ENCODE results near the gene LILRA6. TPM values are rescaled to one million over a fixed set of nuclear protein-coding genes. Genes with fewer than 3 reads are reported as not detected.

LILRA6 gene
- total RNA-seq, 1 donor from 2014 or later: not detected

DNA sequence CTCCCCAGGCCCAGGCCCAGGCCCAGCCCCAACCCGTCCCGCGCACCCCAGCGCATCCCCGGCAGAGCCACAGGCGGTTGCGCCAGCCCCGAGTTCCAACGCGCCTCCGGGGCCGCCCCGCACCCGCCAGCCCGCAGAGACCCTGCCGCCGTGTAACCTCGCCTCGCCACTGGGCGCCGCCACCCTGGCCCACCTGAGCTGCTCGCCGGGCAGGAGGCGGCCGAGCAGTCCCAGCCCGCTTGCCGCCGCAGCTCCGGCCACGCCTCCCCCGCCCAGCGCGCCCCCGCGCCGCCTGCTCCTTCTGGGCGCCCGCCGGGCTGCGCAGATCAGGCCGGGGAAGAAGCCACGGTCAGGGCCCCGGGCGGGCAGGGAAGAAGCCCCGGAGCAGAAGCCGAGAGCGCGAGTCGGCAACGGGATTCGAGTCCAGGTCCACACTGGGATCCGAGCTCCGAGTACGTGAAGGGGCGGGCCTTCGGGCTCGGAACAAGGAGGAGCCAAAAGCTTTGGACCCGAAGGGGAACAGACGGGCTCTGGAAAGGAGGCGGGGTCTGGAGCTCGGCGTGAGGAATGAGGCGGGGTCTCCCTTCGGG is 53.4 kb downstream of the LILRA6 start, which contains the start of gene MBOAT7:
Gene MBOAT7, minus strand, starts transcription at position 436 of the 590 bp plus-strand sequence. CDS start 1,072 bp downstream, outside the sequence.
- intact Hi-C loops (cut with micrococcal nuclease): loop anchor here (1.0 kb wide), 1 partner anchor 42 kb away; no protein-coding TSS in a partner anchor
- H3K4me3 Mint-ChIP-seq: peak within 1 kb of the TSS; percentile 90
- no peaks in the 10 kb centered on the region for H3K9me3 Mint-ChIP-seq
- POLR2A ChIA-PET: interaction anchor here (0.5 to 7.7 kb wide), 19 partner anchors 11 to 1932 kb away, joined by 3 to 244 read pairs (median 5); partner anchors contain the start of genes CNOT3, LENG1, LENG8 and LENG9
- CTCF ChIA-PET: interaction anchor here (0.6 to 2.2 kb wide), 12 partner anchors 10 to 209 kb away, joined by 3 to 13 read pairs (median 4); partner anchors contain the start of genes CNOT3 and TMC4
- TF ChIP-seq CTCF (IDR thresholded peaks at IDR 0.05): no peak
- H3K36me3 Mint-ChIP-seq (ENCODE audit: low read depth): peaks cover 30% of the 10 kb centered on the region
- H3K27me3 Mint-ChIP-seq: no peaks in the 10 kb centered on the region
- ATAC-seq (ENCODE audit: low read depth): peak; percentile 4
- peak within 1 kb of the TSS; percentile 98 for H3K27ac Mint-ChIP-seq
- H3K4me1 Mint-ChIP-seq: peaks cover 35% of the 10 kb centered on the region
- DNase-seq: no peak

- POLR2A ChIA-PET: interaction anchor here (2.0 to 7.7 kb wide), 5 partner anchors 12 to 73 kb away, joined by 24 to 244 read pairs (median 68); partner anchors contain the start of genes CNOT3, LENG1, PRPF31 and RPS9
These were observed 54.2 kb downstream of the LILRA6 start for GRCh38 chr19:54188215-54188871.

DNA sequence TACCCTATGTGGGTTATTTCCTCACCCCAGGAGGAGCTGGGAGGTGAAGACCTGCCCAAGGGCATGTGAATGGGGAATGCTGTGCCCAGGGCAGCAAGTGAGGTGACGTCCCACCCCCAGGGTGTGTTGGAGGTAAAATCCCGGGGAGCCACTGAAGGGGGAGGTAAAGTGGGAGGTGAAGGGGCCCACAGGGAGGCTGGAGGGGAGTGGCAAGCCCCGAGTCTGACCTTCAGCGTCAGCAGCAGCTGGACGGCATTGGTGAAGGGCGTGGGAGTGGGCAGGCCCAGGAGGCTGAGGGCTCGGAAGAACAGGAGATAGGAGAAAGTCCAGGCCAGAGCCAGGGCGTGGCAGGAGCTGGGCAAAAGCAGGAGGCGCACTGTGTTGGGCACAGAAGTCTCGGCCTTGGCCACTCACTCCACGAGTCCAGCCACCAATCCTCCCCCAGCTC is 55.6 kb downstream of the LILRA6 start:
- no peak for DNase-seq
- CTCF ChIA-PET: no interaction called here
- no peak overlapping the region for H3K4me3 Mint-ChIP-seq

More at GRCh38 chr19:54188215-54188871, 54.2 kb downstream of the LILRA6 start:
- H3K27ac Mint-ChIP-seq: peak overlapping the region; percentile 46
- H3K27me3 Mint-ChIP-seq: no peaks in the 10 kb centered on the region
- no peaks in the 10 kb centered on the region for H3K9me3 Mint-ChIP-seq
- no peak for TF ChIP-seq CTCF (IDR thresholded peaks at IDR 0.05)
- peaks cover 27% of the 10 kb centered on the region for H3K36me3 Mint-ChIP-seq (ENCODE audit: low read depth)
- DNase-seq (no peak), ATAC-seq (ENCODE audit: low read depth) (no peak)
- H3K4me3 Mint-ChIP-seq: peak overlapping the region; percentile 90
- intact Hi-C loops (cut with micrococcal nuclease): no loop called here
- CTCF ChIA-PET: interaction anchor here (1.3 to 1.6 kb wide), 2 partner anchors 19 to 52 kb away, joined by 8 to 9 read pairs; partner anchors contain the start of gene CNOT3
- H3K4me1 Mint-ChIP-seq: peaks cover 35% of the 10 kb centered on the region

More for the DNA sequence above, 55.6 kb downstream of the LILRA6 start:
- intact Hi-C loops (cut with micrococcal nuclease): no loop called here
- POLR2A ChIA-PET: interaction anchor here (0.6 to 7.7 kb wide), 3 partner anchors 9 to 19 kb away, joined by 5 to 244 read pairs (median 69); partner anchors contain the start of gene RPS9
- H3K27ac Mint-ChIP-seq: no peak overlapping the region
- no peak for TF ChIP-seq CTCF (IDR thresholded peaks at IDR 0.05)
- no peak for ATAC-seq (ENCODE audit: low read depth)
- no peaks in the 10 kb centered on the region for H3K27me3 Mint-ChIP-seq
- peaks cover 18% of the 10 kb centered on the region for H3K36me3 Mint-ChIP-seq (ENCODE audit: low read depth)
- H3K4me1 Mint-ChIP-seq: peaks cover 27% of the 10 kb centered on the region
- no peaks in the 10 kb centered on the region for H3K9me3 Mint-ChIP-seq

Other genes starting within 250 kb of the LILRA6 start
- gene VSTM1, start 178.9 kb downstream of the LILRA6 start, total RNA-seq: not detected in 2 replicates
- not detected in 2 replicates for gene TARM1, start 161.4 kb downstream of the LILRA6 start, total RNA-seq
- gene OSCAR, start 142.0 kb downstream of the LILRA6 start, total RNA-seq: 0.16 TPM in 1 of 2 replicates, not detected in the other
- 94.7 and 96.1 TPM in 2 replicates for gene NDUFA3, start 139.9 kb downstream of the LILRA6 start, total RNA-seq
- gene TFPT, start 127.1 kb downstream of the LILRA6 start, total RNA-seq: 16.6 and 17.9 TPM in 2 replicates
- 78.9 and 79.3 TPM in 2 replicates for gene PRPF31, start 127.0 kb downstream of the LILRA6 start, total RNA-seq
- 53.2 and 64.6 TPM in 2 replicates for gene CNOT3, start 105.0 kb downstream of the LILRA6 start, total RNA-seq
- 8.3 and 8.4 TPM in 2 replicates for gene LENG1, start 83.1 kb downstream of the LILRA6 start, total RNA-seq
- gene TMC4, start 69.6 kb downstream of the LILRA6 start, total RNA-seq: not detected in 2 replicates
- 15.2 and 21.4 TPM in 2 replicates for gene MBOAT7, start 53.2 kb downstream of the LILRA6 start, total RNA-seq
- gene TSEN34, start 51.5 kb downstream of the LILRA6 start, total RNA-seq: 15.0 and 19.4 TPM in 2 replicates
- gene RPS9, start 41.9 kb downstream of the LILRA6 start, total RNA-seq: 1,946 and 2,185 TPM in 2 replicates
- gene LILRB3, start 19.8 kb downstream of the LILRA6 start, total RNA-seq: 0.37 and 1.1 TPM in 2 replicates
- 0.24 and 0.38 TPM in 2 replicates for gene LILRB5, start 14.5 kb upstream of the LILRA6 start, total RNA-seq
- gene LILRB2, start 38.3 kb upstream of the LILRA6 start, total RNA-seq: 7.6 and 7.9 TPM in 2 replicates
- 1.3 and 1.9 TPM in 2 replicates for gene LILRA5, start 70.4 kb upstream of the LILRA6 start, total RNA-seq
- 26.3 and 26.6 TPM in 2 replicates for gene LILRA4, start 96.4 kb upstream of the LILRA6 start, total RNA-seq
- 30.5 and 31.0 TPM in 2 replicates for gene LAIR1, start 122.1 kb upstream of the LILRA6 start, total RNA-seq
- not detected in 2 replicates for gene TTYH1, start 172.7 kb upstream of the LILRA6 start, total RNA-seq
- 296 and 363 TPM in 2 replicates for gene LENG8, start 206.4 kb upstream of the LILRA6 start, total RNA-seq
- 6.3 and 8.5 TPM in 2 replicates for gene LENG9, start 221.0 kb upstream of the LILRA6 start, total RNA-seq
- gene CDC42EP5, start 230.5 kb upstream of the LILRA6 start, total RNA-seq: not detected in 2 replicates